Fibroblast of gingiva (primary cell): Measurements from ENCODE around the gene TSPEAR.
"Not testable (repeated sequence)": the region's sequence is repeated elsewhere in the genome, so short reads cannot be mapped to it uniquely, and the experiment has no call there.

Source experiments
- DNase-seq: peaks from one replicate; pipeline ENCODE4 v3.0.0-alpha.2; 2011; ENCODE audit warnings: low read depth

TSPEAR gene

GRCh38 chr21:44702111-44702972 lies 9.0 kb downstream of the TSPEAR start:
- DNase-seq = no peak

DNA sequence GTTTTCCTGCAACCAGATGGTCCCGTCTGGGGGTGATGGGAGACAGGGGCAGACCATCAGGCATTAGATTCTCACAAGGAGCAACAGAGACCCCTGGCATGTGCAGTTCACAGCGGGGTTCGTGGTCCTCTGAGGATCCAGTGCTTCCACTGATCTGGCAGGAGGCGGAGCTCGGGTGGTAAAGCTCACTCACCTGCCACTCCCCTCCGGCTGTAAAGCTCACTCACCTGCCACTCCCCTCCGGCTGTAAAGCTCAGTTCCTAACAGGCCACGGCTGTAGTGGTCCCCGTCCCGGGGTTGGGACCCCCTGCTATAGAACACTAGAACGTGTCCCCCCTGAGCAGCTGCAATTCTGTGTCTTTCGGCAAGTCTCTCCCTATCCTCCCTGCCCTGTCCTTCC lies 9.8 kb downstream of the TSPEAR start:
- DNase-seq = no peak

DNA sequence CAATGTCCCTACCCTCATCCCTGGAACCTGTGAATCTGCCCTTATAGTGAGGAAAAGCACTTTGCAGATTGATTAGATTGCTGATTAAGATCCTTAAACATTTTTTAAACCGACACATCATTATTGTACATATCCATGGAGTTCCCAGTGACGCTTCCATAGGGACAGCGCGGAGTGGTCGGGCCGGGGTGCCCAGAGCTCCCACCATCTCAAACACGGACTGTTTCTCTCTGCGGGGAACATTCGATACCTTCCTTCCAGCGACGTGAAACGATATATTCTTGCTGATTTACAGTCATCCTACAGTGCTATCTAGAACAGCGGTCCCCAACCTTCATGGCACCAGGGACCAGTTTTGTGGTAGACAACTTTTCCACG lies 10.4 kb downstream of the TSPEAR start:
- DNase-seq = no peak

- DNase-seq = no peak
Observed at GRCh38 chr21:44700101-44701022, 11.0 kb downstream of the TSPEAR start.

GRCh38 chr21:44699502-44700001 lies 11.8 kb downstream of the TSPEAR start:
- DNase-seq = no peak

DNA sequence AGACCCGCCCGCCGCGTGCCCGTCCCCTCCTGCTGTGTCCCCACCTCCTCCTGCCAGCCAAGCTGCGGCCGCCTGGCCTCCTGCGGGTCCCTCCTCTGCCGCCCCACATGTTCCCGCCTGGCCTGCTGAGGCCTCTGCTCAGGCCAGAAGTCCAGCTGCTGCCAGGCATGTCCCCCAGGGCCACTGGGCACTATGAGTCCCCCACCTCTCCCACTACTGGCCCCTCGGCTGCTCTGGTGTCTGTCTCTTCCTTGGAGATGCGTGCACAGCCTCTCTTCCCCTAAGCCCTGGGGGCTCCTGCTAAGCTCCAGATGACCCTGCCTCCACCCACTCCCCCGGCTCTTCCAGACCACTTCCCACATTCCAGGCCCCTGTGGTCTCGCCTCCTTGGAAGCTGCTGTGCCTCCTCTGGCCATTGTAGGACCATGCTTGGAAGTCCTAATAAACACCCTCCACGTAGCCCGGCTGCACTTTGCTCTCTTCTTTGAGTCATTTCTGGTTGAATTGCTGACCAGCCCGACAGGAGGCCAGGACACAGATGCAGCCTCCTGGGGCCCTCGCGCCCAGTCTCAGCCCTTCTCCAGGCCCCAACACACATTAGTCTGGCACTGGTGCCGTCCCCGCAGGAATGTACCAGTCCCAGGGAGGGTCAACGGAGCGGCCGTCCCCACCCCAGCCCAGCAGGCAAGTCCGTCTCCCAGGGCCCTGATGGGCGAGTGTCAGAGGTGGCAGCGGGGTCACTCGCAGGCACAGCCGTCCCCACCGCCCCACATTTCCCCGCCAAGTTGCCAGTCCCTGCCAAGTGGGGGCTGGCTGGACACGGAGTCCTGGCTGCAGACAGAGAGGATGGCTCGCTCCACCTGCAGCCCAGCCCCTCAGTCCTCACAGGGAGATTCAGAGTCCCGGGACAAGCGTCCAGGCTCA lies 13.3 kb downstream of the TSPEAR start:
- no peak for DNase-seq

DNA sequence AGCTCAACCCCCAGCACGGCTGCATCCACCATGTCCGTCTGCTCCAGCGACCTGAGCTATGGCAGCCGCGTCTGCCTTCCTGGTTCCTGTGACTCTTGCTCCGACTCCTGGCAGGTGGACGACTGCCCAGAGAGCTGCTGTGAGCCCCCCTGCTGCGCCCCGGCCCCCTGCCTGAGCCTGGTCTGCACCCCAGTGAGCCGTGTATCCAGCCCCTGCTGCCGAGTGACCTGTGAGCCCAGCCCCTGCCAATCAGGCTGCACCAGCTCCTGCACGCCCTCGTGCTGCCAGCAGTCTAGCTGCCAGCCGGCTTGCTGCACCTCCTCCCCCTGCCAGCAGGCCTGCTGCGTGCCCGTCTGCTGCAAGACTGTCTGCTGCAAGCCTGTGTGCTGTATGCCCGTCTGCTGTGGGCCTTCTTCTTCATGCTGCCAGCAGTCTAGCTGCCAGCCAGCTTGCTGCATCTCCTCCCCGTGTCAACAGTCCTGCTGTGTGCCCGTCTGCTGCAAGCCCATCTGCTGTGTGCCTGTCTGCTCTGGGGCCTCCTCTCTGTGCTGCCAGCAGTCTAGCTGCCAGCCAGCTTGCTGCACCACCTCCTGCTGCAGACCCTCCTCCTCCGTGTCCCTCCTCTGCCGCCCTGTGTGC lies 14.1 kb downstream of the TSPEAR start, which contains the start of gene KRTAP10-12:
Gene KRTAP10-12, plus strand, starts transcription at position 1 of the 639 bp plus-strand sequence. Its CDS starts 30 bp downstream, at position 31.
- not testable (repeated sequence) for DNase-seq

- DNase-seq = no peak
Observed at GRCh38 chr21:44696572-44696971, 14.8 kb downstream of the TSPEAR start.

GRCh38 chr21:44695641-44696040 lies 15.7 kb downstream of the TSPEAR start:
- DNase-seq = no peak

- DNase-seq = no peak
Observed at GRCh38 chr21:44695184-44695583, 16.2 kb downstream of the TSPEAR start.

- DNase-seq = no peak
Observed at GRCh38 chr21:44694776-44695175, 16.6 kb downstream of the TSPEAR start.

GRCh38 chr21:44692798-44693512 lies 18.4 kb downstream of the TSPEAR start:
- DNase-seq = no peak

DNA sequence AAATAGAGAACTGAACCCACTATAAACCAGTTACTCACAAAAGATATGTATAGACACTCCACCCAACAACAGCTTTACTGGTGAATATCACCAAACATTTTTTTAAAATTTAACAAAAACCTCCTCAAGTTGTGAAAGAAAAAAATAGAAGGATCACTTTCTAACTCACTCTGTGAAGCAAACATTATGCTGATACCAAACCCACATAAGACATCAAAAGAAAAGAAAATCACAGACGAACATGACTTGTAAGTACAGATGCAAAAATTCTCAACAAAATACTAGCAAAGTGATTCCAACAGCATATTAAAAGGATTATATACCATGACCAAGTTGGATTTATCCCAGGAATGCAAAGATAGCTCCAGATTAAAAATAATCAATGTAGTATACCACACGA lies 19.7 kb downstream of the TSPEAR start:
- DNase-seq = no peak

- DNase-seq = not testable (repeated sequence)
Observed at GRCh38 chr21:44689740-44690139, 21.6 kb downstream of the TSPEAR start.

DNA sequence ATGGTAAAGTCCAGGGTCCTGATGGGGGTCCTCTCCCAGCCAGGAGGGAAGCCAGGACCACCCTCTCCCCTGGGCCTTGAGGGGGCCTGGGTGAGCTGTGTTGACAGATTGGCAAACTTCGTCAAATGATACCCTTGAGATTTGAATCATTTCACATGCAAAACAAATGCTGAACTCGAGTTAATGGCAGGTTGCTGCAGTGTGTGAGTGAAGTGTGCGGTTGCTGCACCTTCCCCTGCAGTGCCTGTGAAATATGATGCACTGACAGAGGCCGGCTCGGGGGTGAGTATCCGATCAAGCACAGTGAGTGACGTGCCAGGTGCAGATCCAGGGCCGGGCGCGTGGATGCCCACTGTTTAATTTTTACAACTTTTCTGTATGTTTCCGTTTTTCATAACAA lies 23.7 kb downstream of the TSPEAR start:
- DNase-seq = no peak

DNA sequence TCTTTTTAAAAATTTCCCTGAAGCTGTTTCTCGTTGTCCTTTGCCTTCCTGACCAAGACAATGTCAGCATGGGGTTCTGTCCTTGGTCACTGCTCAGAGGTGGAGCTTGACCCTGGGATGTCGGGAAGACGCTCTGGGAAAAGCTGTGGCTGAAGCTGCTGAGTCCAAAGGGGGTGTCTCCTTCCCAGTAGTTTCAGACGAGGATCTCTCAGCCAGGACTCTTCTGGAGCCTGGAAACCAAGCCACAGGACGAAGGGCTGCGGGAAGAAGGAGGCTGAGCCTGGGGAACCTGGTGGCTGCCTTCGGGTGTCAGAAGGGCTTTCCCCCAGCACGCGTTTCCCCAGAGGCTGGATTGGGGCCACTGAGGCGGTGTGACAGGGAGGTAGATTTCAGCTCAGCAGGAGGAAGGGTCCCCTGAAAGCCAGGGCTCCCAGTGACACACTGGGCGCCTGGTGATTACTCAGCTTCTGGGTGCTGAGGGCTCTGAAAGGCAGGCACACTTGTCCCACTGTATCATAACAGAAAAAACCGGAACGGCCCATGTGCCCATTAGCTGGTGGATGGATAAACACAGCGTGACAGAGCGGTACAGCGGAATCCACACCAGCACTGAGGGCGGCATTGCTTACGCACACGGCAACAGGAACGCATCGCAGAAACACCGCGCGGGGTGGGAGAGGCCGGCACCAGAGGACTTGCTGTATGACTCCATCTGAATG lies 24.4 kb downstream of the TSPEAR start:
- DNase-seq = no peak

- no peak for DNase-seq
Observed at GRCh38 chr21:44686000-44686781, 25.2 kb downstream of the TSPEAR start.

- not testable (repeated sequence) for DNase-seq
Observed at GRCh38 chr21:44685050-44685449, 26.3 kb downstream of the TSPEAR start.

DNA sequence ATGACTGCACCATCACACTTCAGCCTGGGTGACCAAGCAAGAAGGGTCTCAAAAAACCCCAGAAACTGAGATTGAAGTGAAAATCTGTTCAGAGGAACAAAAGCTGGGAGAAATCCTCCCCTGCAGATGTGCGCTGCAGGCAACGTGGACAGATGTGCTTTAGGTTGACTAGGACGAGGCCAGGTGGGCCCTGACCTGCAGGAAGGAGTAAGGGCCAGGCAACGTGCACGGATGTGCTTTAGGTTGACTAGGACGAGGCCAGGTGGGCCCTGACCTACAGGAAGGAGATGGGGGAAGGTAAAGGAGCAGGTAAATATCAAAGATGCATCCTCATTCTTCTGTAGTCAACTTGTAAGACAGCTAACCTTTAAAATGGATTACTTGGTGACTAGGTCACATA lies 26.9 kb downstream of the TSPEAR start:
- no peak for DNase-seq
